GM21528 (cell line): Measurements from ENCODE around the gene C10orf67.
A peak's percentile ranks its signal among the peaks of the same experiment; 100 is the strongest.
"Not testable (repeated sequence)": the region's sequence is repeated elsewhere in the genome, so short reads cannot be mapped to it uniquely, and the experiment has no call there.

Experiments used
- ATAC-seq: cut with Tn5 transposase; IDR thresholded peaks from one replicate; pipeline ENCODE4 v1.9.1; 2021; ENCODE audit warnings: mild to moderate bottlenecking, moderate library complexity; ENCODE audit not compliant: unreplicated experiment, low FRiP score

The C10orf67 gene

GRCh38 chr10:23326544-23327307 lies 17.9 kb downstream of the C10orf67 start:
- no peak for ATAC-seq

GRCh38 chr10:23325132-23325531 lies 19.5 kb downstream of the C10orf67 start:
- peak; percentile 78 for ATAC-seq

DNA sequence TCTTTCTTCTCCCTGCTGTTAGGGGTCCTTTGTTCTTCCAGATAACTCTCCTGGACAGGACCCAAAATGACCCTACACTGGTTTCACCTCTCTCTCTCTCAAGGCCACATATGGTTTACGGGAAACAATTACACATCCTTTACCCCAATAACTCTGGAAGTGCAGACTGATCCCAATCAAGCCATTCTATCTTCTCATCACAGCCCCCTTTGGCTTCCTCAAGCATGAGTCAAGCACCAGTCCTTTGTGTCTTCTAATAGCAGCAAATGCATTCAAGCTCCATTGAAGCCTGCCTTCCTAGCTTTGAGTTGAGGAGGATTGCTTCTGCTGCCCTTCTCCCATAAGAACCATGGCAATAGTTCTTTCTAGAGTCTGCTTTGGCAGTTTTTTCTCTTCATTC lies 20.2 kb downstream of the C10orf67 start:
- ATAC-seq: no peak

DNA sequence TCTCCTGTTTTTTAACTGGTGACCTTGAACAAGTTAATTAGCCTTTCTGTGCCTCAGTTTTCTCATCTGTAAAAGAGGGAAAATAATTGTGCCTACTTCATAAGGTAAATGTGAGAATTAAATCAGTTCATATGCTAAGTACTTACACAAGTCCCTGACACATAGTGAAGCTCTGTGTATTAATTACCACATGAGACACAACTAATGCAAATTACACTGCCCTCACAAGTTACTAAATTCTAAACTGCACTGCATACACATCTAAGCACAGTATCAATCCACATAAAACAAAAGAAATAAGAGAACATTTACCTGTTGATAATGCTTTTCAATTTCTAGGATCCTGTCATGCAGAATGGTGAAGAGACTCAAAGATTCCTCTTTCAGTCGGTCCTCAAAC lies 22.5 kb downstream of the C10orf67 start:
- no peak for ATAC-seq

DNA sequence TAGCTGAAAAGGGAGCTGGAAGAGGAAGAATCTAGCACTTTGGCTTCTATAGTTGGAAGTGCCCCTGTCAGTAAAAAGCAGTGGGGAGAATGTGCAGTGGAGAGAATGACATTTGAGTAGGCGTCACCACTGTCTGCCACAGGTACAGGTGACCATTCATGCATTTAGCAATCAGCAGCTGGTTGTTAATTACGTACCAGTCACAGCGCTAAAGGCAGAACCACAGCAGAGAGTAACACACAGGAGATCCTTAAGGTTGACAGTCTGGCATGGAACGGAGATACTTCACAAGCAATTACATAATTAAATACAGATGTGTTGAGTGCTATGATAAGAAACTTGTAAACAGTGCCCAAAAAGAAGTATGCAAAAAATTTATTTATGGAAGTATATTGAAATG lies 24.8 kb downstream of the C10orf67 start:
- no peak for ATAC-seq

DNA sequence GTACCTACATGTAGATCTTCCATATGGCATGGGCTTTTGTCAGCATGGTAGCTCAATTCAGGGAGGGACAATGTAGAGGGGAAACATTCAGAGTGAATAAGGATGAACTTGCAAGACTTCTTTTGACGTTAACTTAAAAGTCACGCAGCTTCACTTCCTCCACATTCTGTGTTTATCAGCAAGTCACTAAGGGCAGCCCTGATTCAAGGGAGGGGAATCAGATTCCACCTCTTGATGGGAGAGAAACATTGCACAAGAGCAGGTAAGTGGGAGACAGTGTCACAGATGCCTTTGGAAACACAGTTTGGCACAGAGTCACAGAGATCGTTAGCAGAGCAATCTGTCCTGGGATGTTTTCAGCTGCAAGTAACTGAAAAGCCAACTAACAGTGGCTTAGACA lies 26.2 kb downstream of the C10orf67 start:
- no peak for ATAC-seq

GRCh38 chr10:23317416-23317815 lies 27.2 kb downstream of the C10orf67 start:
- ATAC-seq: no peak

GRCh38 chr10:23316406-23316805 lies 28.2 kb downstream of the C10orf67 start:
- ATAC-seq: no peak

DNA sequence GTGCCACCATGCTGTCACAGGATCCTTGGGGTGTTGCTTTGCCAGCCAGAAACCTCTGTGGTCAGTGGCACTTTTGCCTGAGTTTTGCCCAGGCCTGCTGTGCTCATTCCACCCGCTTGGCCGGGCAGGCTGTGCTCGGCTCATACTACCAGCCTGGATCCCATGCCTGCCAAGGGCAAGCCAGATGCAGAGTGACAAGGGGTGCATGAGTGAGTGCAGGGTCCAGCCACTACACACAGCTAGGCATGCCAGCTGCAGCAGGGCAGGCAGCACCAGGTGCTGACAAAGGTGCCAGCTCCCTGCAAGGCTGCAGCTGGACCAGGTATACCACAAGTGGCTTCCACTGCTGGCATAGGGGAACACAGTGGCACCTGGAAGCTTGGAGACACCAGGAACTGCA lies 28.6 kb downstream of the C10orf67 start:
- no peak for ATAC-seq

DNA sequence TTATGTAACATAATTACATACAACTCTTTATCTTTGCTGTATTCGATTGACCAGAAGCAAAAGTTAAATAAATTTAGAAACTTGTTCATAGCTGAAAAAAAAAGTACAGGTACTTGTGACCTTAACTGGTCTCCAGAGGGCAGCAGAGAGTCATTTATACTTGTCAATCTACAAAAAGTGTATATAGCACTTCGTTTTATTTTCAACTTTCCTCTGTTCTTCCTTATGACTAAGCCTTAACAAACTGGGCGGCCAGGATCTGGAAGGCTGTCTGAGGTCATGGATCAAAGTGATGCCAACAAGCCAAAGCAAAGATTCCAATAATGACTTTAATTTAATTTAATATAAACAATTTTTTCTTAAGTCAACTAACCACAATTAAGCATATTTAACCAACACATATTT lies 29.8 kb downstream of the C10orf67 start:
- peak; percentile 55 for ATAC-seq

GRCh38 chr10:23311034-23311433 lies 33.6 kb downstream of the C10orf67 start:
- no peak for ATAC-seq

- no peak for ATAC-seq
These were observed 34.2 kb downstream of the C10orf67 start for GRCh38 chr10:23310404-23310803.

DNA sequence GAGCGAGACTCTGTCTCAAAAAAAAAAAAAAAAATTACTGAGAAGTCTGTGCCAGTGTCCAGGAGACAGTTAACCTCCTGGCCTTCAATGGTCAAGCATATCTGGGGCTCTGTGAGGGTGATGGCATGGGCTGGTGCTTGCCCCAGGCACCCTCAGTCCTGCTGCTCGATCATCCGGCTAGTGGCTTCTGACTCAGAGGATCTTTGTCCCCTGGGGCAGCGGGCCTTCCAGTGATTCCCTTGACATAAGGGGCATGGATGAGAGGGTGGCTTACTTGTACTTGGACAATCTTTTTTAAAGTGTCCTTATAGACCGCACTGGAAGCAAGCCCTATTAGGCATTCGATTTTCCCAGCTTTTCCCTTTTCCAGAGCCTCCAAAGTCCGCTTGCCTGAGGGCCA lies 44.6 kb downstream of the C10orf67 start:
- ATAC-seq: not testable (repeated sequence)

DNA sequence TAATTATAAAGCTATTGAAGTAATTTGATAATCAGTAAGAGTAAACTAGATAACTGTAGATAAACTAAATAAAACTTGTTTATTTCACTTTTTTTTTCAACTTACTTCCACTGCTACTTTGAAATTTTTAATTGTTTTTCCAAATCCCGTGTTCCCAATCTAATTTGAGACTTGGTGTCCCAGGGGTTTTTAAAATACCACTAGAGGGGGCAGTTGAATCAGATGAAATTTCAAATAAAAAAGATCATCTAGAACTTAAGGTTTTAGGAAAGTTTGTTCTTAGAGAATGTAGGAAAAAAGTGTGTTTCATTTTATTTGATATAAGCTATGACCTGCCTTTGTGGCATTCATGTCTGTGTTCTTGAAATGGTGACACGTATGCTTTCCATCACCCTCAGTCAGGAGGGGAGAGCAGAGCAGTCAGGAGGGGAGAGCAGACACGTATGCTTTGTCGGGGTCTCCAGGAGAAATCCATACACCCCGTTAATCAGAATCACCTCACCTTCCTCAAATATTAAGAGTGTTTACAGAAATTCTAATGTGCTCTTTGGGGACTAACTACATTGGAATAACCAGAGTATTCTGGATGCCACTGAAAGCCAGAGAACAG lies 49.9 kb downstream of the C10orf67 start:
- ATAC-seq: no peak

- ATAC-seq: no peak
These were observed 50.5 kb downstream of the C10orf67 start for GRCh38 chr10:23293973-23294590.

- peak; percentile 89 for ATAC-seq
These were observed 51.4 kb downstream of the C10orf67 start for GRCh38 chr10:23293145-23293724.

GRCh38 chr10:23291551-23292334 lies 52.9 kb downstream of the C10orf67 start:
- ATAC-seq: no peak

DNA sequence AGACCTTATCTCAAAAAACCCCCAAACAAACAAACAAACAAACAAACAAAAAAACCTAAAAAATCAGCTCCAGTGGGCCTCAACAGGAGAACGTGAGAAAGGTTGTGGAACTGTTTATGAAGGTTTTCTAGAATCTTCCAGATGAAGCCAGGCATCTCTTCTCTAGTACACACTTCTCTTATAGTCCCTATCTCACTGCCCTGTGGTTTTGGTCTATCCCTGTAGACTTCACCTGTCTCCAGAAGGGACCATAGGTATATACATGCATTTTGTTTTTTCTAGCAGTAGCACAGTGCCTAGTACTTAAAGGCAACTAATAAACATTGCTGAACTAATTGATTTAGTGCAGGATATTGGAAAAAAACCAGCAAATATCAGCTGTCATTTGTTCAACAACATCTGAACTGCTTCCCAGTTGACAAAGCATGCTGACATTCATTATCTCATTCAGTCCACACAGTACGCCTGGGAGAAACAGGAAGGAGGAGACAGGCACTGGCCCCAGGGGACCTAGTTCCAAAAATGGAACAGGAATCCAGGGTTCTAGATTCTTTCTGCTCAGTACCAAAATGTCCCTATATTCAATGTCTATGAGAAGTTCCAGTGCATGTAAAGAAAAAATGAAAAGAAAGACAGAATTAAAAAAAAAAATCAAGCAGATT lies 59.8 kb downstream of the C10orf67 start:
- no peak for ATAC-seq

DNA sequence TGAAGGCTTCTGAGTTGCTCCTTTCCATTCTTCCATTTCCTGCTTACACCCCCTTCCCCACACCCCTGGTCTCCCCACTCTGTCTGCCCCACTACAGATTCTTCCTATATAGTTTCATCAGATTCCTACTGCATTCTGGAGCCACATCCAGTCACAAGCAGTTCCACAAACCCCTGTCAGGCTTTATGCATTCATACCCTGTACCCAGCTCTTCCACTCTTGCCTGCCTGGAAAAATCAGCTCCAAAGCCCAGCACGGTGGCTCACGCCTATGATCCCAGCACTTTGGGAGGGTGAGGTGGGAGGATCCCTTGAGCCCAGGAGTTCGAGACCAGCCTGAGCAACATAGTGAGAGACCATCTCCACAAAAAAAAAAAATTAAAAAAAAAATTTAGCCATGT lies 60.4 kb downstream of the C10orf67 start:
- no peak for ATAC-seq

DNA sequence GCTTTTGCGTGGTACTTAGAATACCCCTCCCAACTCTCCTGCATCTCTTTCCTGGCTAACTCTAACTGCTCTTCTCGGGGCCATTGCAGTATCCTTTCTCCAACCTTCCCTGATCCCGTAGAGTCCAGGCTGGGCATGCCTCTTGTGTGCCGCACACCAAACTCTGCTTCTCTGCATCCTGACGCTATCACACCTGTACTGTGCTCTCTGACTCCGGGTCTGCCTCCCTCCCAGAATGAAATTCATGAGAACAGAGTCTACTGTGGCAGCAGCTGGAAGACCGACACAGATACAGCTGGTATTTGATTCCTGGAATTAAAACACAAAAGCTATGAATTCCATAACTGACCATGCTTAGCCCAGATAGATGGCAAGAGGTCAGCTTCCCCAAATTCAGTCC lies 60.9 kb downstream of the C10orf67 start:
- no peak for ATAC-seq
